Panc1 (cell line): ENCODE data around the gene ACTR3C. TPM values are rescaled to one million over a fixed set of nuclear protein-coding genes. Genes with fewer than 3 reads are reported as not detected.
A peak's percentile ranks its signal among the peaks of the same experiment; 100 is the strongest.
"Not testable (repeated sequence)": the region's sequence is repeated elsewhere in the genome, so short reads cannot be mapped to it uniquely, and the experiment has no call there.

Experiments
- ATAC-seq: fragments of 200-7000 bp; cut with Tn5 transposase; 2 replicates; pipeline ENCODE4 v1.9.1; 2020; ENCODE audit warnings: mild to moderate bottlenecking, moderate library complexity
- BruUV-seq: library from RNA; stranded (reverse); fragments of 400-500 nt; replicated peaks from 2 replicates; lab custom pipeline; 2021; lab: Mats Ljungman, UMichigan
- CTCF ChIA-PET: fragments of 300-600 bp; sonication (Branson Sonifier 250); formaldehyde crosslinking; loops from one replicate; lab custom pipeline; 2022; ENCODE audit warnings: antibody characterized with exemption; lab: Charles Lee
- POLR2A ChIA-PET: fragments of 300-600 bp; sonication (Branson Sonifier 250); formaldehyde crosslinking; loops from one replicate; lab custom pipeline; 2022; ENCODE audit warnings: antibody characterized with exemption; lab: Charles Lee
- DNase-seq: peaks from one replicate; pipeline ENCODE4 v3.0.0-alpha.2; 2010; ENCODE audit warnings: low read depth, low spot score
- H3K27ac ChIP-seq: 2 replicates; pipeline ENCODE4 v1.5.1; 2011; ENCODE audit warnings: mild to moderate bottlenecking, low read length, inconsistent platforms
- H3K27me3 ChIP-seq: fragments of 200-500 bp; sonication (Bioruptor generic); 2 replicates; pipeline ENCODE4 v1.6.0; 2014; ENCODE audit warnings: low read length, inconsistent platforms; ENCODE audit not compliant: control insufficient read depth, insufficient read depth
- H3K36me3 ChIP-seq: fragments of 200-500 bp; sonication (Bioruptor generic); 2 replicates; pipeline ENCODE4 v1.5.1; 2014; ENCODE audit warnings: inconsistent platforms, mild to moderate bottlenecking, low read length, moderate library complexity; ENCODE audit not compliant: control insufficient read depth, insufficient read depth
- H3K4me1 ChIP-seq: 2 replicates; pipeline ENCODE4 v1.5.1; 2011; ENCODE audit warnings: inconsistent platforms, mild to moderate bottlenecking, low read length, moderate library complexity; ENCODE audit not compliant: control insufficient read depth, insufficient read depth
- H3K4me3 ChIP-seq, 2 experiments: 2 replicates each; pipeline ENCODE4 v1.5.1; 2011 to 2012; ENCODE audit warnings: low read depth in 2 of 2, low read length in 2 of 2, mild to moderate bottlenecking in 2 of 2, inconsistent platforms in 1 of 2, moderate library complexity in 1 of 2
- H3K9me3 ChIP-seq: fragments of 200-500 bp; sonication (Bioruptor generic); 2 replicates; pipeline ENCODE4 v1.5.1; 2014; ENCODE audit warnings: low read depth, mild to moderate bottlenecking, inconsistent platforms, low read length, moderate library complexity; ENCODE audit not compliant: control insufficient read depth, insufficient read depth
- in situ Hi-C: cut with HindIII; loops from 2 replicates; pipeline ENCODE4 v1.10.0; 2016; ENCODE audit warnings: low sequenced_read_pairs, low pct_unique_long_range_greater_than_20kb
- intact Hi-C: fragments of 100-400 bp; cut with micrococcal nuclease; formaldehyde crosslinking; loops from one replicate; pipeline ENCODE4 v1.10.0; 2022; ENCODE audit not compliant: unreplicated experiment
- total RNA-seq: library from RNA; stranded (reverse); gene quantifications from one replicate; pipeline ENCODE4 v1.2.1, GENCODE V29; 2021; ENCODE audit not compliant: unreplicated experiment
- TF ChIP-seq, protein P1 (sequence below): fragments of 450-650 bp; IDR thresholded peaks from 2 replicates; pipeline ENCODE4 v1.5.1; 2017; ENCODE audit warnings: mild to moderate bottlenecking

ACTR3C gene
- total RNA-seq, 1 experiment from 2014 or later, result 6.5 TPM

DNA sequence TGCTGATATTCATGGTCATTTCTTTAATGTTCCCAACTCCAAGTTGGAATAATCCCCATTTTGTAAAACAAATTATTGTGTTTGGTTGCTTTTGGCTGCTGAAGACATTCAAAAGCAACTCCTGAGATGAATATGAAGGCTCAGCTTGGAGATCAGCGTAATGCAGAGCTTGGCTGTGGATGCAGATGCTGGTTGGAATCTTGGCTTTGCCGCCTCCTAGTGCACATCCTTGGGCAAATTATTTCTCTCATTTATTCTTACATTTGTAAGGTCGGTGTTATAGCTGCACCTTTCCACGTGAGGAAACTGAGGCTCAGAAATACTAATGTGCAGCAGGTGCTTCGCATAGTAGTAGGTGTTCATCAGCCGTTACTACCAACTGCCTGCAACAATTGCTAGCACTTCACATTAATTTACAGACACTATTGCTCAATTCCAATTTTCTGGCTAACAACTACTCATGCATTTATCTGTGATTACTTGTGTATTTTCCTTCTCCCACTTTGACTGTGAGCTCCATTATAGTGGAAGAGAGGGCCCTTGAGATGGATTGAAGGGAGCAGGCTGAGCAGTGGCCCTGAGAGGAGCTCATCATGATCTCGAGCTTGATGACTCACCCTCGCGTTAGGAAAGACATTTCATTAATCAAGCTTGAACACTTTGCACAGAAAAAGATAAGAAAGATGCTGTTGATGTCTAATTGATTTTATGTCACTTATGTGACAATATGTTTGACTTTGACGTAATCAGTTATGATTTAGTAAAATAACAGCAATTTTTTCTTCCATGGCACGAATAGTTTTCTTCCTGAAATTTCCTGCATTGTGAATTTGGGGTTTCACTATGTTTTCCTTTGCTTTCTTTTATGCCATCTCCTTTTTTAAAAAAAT is 101.0 kb downstream of the ACTR3C start:
- DNase-seq, BruUV-seq, H3K36me3 ChIP-seq, intact Hi-C loops, H3K27ac ChIP-seq, in situ Hi-C loops, H3K9me3 ChIP-seq, H3K4me3 ChIP-seq, H3K4me1 ChIP-seq, POLR2A ChIA-PET, CTCF ChIA-PET, H3K27me3 ChIP-seq: not testable (repeated sequence)
- 0 out of 2 replicates have a peak, but pooled peaks have one; percentile 68 for ATAC-seq
- TF ChIP-seq, protein P1, sequence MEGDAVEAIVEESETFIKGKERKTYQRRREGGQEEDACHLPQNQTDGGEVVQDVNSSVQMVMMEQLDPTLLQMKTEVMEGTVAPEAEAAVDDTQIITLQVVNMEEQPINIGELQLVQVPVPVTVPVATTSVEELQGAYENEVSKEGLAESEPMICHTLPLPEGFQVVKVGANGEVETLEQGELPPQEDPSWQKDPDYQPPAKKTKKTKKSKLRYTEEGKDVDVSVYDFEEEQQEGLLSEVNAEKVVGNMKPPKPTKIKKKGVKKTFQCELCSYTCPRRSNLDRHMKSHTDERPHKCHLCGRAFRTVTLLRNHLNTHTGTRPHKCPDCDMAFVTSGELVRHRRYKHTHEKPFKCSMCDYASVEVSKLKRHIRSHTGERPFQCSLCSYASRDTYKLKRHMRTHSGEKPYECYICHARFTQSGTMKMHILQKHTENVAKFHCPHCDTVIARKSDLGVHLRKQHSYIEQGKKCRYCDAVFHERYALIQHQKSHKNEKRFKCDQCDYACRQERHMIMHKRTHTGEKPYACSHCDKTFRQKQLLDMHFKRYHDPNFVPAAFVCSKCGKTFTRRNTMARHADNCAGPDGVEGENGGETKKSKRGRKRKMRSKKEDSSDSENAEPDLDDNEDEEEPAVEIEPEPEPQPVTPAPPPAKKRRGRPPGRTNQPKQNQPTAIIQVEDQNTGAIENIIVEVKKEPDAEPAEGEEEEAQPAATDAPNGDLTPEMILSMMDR, result peak; percentile 41

DNA sequence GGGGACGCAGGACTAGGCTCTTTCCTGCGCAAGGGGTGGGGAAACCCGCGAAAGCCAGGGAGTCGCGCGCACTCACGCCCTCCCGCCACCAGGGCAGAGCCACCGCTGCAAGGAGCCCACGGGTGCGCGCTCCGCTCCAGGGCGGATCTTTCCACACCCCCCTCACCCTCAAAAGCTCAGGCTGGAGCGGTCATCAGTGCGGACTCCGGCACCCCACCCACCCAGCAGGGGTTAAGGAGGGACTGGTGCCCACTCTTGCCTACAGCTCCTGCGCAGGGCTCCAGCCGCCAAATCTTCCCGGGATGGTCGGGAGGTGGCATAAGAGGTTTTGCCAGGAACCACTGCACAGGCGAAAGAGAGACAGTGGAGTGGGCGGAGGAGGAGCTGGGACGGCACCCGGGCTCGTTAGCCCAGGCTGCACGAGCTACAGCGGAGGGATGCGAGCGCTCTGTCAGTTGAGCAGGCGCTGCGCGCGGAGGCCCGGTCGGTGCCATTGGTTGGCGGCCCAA is 102.6 kb downstream of the ACTR3C start:
- POLR2A ChIA-PET, CTCF ChIA-PET: not testable (repeated sequence)

DNA sequence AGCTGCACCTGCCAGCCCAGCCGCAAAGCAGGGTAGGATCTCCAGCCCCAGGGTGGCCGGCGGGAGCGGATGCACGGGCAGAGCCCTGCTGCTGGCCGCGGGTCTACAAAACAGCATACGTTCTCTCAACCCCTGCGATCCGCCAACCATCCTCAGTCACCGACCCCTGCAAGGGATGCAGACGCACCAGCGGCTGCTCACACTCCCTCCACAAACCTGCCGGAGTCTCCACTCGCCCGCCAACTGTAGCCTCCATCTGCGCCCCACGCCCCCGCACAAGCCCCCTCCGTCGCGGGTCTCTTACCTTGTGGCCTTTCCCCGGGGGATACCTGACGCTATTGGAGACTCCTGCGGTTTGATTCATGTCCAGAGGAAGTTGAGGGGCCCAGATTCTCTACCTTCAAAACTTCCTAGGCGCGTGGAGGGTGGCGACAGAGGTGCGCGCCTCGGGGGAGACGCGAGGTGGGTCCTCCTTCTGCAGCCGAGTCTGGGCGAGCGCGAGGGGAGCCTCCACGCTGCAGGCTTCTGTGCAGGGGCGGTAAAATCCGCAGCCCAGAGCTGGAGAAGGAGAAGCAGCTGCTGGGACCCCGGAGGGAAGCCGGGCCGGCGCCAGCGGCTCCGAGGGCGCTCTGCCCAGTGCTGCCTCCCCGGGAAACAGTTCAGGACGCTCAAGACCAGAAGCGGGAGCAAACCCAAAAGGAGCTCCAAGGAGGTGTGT is 103.2 kb downstream of the ACTR3C start:
- BruUV-seq, result not testable (repeated sequence)

More for the DNA sequence above, 102.6 kb downstream of the ACTR3C start:
- H3K36me3 ChIP-seq, H3K4me3 ChIP-seq, BruUV-seq, H3K9me3 ChIP-seq, H3K4me1 ChIP-seq, H3K27me3 ChIP-seq, intact Hi-C loops, in situ Hi-C loops, DNase-seq, H3K27ac ChIP-seq: not testable (repeated sequence)
- peak; percentile 76 for ATAC-seq

GRCh38 chr7:150206848-150207247 is 116.5 kb downstream of the ACTR3C start:
- H3K27me3 ChIP-seq, intact Hi-C loops, BruUV-seq, CTCF ChIA-PET, H3K4me1 ChIP-seq, DNase-seq, H3K4me3 ChIP-seq, H3K9me3 ChIP-seq, H3K36me3 ChIP-seq, ATAC-seq, POLR2A ChIA-PET, in situ Hi-C loops, H3K27ac ChIP-seq: not testable (repeated sequence)

More for the DNA sequence above, 103.2 kb downstream of the ACTR3C start:
- H3K27me3 ChIP-seq, DNase-seq, in situ Hi-C loops, H3K4me1 ChIP-seq, H3K27ac ChIP-seq, H3K9me3 ChIP-seq, intact Hi-C loops, CTCF ChIA-PET, POLR2A ChIA-PET, H3K36me3 ChIP-seq, H3K4me3 ChIP-seq: not testable (repeated sequence)
- peak; percentile 49; the same call in 1 of the 2 replicates for ATAC-seq

DNA sequence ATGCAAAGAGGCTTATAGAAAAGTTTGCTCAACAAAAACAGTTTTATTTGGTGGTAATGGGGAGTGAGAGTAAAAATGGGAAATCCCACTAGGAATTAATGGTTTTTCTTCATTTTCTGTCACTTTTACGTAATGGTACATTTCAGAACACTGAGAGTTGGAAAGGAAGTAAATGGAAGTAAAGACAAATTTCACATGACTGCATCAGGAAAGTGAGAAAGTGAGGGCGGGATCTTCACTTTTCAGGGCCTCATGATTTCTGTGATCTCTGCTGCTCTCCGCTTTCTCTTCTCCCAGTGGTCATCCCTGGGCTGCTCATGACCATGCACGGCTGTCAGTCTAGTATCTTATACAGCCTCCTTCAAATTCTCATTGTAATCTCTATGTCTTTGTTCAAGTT is 117.5 kb downstream of the ACTR3C start:
- H3K9me3 ChIP-seq, H3K4me1 ChIP-seq, in situ Hi-C loops, H3K27me3 ChIP-seq, ATAC-seq, intact Hi-C loops, H3K27ac ChIP-seq, POLR2A ChIA-PET, H3K36me3 ChIP-seq, BruUV-seq, CTCF ChIA-PET, DNase-seq, H3K4me3 ChIP-seq: not testable (repeated sequence)

GRCh38 chr7:150204577-150204976 is 118.8 kb downstream of the ACTR3C start:
- in situ Hi-C loops, H3K27ac ChIP-seq, intact Hi-C loops, H3K4me3 ChIP-seq, H3K4me1 ChIP-seq, POLR2A ChIA-PET, H3K27me3 ChIP-seq, BruUV-seq, H3K36me3 ChIP-seq, ATAC-seq, CTCF ChIA-PET, H3K9me3 ChIP-seq, DNase-seq: not testable (repeated sequence)
